Esophagus squamous epithelium (tissue), 4 donors: ENCODE data around the gene UQCR11.

Experiments used
- POLR2A ChIP-seq, 4 donors: fragments of 450-650 bp; IDR thresholded peaks; one replicate each; pipeline ENCODE4 v1.6.1; 2017; ENCODE audit warnings: antibody characterized with exemption in 4 of 4, mild to moderate bottlenecking in 4 of 4, moderate library complexity in 3 of 4
- TF ChIP-seq, protein P1 (sequence below), 6 experiments: fragments of 450-650 bp in 4 of 6; fragments of 200-600 bp in 2 of 6; sonication (generic) in 2 of 6; IDR thresholded peaks; one replicate each; pipeline ENCODE4 v1.5.1; 2016 to 2019; ENCODE audit warnings: antibody characterized with exemption in 6 of 6, mild to moderate bottlenecking in 4 of 6, moderate library complexity in 4 of 6

GRCh38 chr19:1609103-1609396 is 3.8 kb upstream of the UQCR11 start:
- TF ChIP-seq, protein P1, sequence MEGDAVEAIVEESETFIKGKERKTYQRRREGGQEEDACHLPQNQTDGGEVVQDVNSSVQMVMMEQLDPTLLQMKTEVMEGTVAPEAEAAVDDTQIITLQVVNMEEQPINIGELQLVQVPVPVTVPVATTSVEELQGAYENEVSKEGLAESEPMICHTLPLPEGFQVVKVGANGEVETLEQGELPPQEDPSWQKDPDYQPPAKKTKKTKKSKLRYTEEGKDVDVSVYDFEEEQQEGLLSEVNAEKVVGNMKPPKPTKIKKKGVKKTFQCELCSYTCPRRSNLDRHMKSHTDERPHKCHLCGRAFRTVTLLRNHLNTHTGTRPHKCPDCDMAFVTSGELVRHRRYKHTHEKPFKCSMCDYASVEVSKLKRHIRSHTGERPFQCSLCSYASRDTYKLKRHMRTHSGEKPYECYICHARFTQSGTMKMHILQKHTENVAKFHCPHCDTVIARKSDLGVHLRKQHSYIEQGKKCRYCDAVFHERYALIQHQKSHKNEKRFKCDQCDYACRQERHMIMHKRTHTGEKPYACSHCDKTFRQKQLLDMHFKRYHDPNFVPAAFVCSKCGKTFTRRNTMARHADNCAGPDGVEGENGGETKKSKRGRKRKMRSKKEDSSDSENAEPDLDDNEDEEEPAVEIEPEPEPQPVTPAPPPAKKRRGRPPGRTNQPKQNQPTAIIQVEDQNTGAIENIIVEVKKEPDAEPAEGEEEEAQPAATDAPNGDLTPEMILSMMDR (IDR thresholded peaks at IDR 0.05) = no peak
- no peak for TF ChIP-seq POLR2A (IDR thresholded peaks at IDR 0.05)
